ENCODE data around the gene KL.

KL gene

GRCh38 chr13:33016414-33017322 lies at the start of gene KL:
TSS of gene KL (plus strand) at chr13:33016423. CDS start at chr13:33016441, 18 bp downstream.
- no peak for DNase-seq (ENCODE audit: low spot score)

- DNase-seq (ENCODE audit: low spot score), result no peak
These were observed 48.5 kb upstream of the KL start for GRCh38 chr13:32967584-32968182.

- DNase-seq (ENCODE audit: low spot score), result no peak
These were observed 47.9 kb upstream of the KL start for GRCh38 chr13:32968316-32968715.

DNA sequence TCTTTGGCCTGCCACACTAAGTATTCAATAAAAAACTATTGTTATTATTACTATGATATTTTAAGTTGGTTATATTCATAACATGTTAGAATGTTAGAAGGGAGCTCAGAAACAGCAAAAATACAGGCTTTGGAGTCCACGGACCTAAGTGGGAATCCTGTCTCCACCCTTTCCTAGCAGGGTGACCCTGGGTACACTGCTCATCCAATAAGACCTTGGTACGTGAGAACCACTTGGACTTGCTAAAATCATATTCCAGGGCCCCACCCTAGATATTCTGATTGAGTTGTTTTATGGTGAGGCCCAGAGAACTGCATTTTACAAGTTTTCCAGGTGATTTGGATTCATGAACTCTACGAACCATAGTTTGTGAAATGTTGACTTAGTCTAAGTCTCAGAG lies 47.4 kb upstream of the KL start:
- no peak for DNase-seq (ENCODE audit: low spot score)

DNA sequence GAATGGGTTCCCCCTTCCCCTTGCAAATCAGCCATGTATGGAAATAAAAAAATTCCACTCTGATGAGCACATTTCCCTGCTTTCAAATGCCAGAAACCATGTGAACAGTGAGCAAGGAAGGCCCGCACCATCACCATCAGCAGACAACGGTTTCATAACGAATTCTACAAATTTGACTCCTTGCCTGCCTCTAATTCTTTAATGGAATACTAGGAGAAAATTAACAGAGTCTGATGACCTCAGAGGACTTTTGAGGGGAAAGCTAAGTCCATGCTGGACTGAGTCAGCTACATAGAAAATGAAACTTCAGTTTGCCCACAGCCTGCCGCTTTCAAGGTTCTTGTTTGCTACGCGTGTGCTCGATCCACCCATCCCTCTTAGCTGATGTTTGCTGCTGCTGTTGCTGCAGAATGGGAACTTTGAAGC lies 46.7 kb upstream of the KL start:
- no peak for DNase-seq (ENCODE audit: low spot score)

DNA sequence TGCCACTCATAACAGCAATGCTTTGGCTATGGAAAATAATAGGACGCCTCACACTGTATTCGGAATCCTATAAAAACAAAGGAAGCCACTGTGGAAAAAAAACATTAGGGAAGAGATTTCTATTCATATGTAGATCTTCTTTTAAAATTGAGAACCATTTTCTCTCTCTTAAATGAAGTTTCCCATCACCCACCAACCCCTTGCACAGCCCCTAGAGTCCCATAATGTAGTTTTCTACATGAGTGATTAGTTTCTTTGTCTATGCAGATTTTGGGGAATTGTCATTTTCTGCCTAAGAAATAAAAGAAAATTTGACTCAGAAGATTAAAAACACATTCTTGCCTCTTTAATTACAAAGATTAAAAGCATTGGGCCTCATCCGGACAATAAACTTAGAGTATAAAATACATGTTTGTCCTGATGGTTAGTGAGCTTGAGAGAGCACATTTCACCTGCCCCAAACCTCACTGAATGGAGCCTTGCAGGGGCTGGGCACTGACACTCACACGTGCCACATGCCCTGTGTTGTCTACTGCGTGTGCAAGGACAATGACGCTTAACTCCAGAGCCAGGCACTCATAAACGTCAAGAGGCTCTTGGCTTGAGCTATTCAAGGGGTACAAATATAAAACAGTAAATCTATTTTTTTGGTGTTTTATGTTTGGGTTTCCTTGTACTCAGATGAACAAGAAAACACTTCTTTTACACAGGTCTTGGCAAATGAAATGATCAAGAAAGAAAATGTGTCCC lies 40.0 kb upstream of the KL start:
- no peak for DNase-seq (ENCODE audit: low spot score)

GRCh38 chr13:32976912-32977311 lies 39.3 kb upstream of the KL start:
- DNase-seq (ENCODE audit: low spot score), result no peak

DNA sequence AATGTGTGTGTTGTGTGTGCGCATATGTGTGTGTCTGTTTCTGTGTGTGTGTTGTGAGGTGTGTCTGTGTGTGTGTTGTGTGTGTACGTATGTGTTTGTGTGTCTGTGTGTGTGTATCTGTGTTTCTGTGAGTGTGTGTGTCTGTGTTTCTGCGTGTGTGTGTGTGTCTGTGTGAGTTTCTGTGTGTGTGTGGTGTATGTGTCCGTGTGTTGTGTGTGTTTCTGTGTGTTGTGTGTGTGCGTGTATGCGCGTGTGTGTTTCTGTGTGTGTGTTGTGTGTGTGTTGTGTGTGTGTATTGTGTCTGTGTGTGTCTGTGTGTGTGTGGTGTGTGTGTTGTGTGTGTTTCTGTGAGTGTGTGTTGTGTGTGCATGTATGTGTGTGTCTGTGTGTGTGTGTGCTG lies 38.9 kb upstream of the KL start:
- DNase-seq (ENCODE audit: low spot score), result no peak

DNA sequence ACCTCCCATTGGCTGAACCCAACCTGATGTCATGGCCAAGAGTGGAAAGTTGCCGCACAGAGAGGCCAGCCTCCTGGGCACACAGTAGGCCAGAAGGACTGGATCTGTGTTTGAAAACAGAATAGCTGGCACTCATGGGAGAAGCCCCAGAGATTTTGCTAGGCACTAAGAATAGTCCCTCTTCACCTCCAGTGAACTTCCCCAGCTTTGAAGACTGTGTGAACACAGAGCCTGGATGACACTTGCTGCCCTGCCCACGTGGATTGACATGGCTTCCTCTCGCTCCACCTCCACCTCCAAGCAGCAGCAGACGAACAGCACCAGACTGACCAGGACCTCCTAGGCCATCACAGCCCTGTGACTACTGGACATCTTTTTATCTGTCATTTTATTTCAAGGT lies 37.9 kb upstream of the KL start:
- DNase-seq (ENCODE audit: low spot score), result no peak

GRCh38 chr13:32983058-32983457 lies 33.2 kb upstream of the KL start:
- DNase-seq (ENCODE audit: low spot score), result no peak

DNA sequence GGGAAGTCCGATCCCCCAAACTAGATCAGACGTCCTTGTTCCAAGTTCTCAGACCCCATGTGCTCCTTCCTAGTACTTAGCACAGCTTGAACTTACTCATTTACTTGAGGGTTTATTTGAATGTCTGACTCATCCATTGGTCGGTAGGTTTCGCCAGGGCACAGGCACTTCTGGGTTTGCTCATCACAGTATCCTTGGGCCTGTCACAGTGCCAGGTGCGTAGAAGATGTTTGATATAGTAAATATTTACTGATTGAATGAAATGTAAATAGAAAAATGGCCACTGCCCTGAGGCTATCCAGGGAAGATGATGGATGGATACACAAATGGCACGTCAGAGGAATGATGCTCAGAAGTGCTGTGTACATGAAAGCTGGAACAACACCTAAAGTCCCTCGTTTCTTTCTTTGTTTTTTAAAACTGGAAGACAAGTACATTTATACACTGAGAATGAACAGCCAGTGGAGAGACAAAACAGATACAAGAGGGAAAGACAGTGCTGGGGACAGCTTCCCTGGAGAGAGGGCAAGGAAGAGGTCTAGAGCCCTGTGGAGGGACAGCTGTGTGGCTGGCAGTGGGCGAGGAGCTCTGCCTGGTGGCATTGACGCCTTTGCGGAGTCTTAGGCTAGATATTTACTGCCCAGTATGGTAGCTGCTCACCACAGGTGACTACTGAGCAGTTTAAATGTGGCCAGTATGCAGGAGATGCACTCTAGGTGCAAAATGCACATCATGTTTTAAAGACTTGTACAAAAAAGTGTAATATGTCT lies 31.2 kb upstream of the KL start:
- DNase-seq (ENCODE audit: low spot score), result no peak

- no peak for DNase-seq (ENCODE audit: low spot score)
These were observed 29.7 kb upstream of the KL start for GRCh38 chr13:32986552-32986951.

DNA sequence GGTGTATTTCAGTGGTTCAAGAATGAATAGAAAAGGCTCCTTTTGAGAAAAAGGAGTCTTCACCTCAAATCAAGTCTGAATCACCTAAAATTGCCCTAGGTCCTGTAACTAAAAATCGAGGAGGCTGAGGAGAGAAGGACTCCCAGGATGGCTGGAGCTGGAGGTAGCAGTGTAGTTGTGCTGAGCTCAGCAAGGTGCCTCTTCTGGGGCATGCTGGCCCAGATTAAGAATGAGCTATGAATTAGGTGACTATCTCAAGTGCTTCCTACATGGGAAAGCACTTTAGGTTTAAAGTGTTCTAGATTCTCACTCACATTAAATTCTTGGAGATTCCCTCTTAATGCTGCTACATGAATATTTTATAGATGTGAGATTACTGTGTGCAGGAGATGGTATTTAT lies 28.8 kb upstream of the KL start:
- no peak for DNase-seq (ENCODE audit: low spot score)

DNA sequence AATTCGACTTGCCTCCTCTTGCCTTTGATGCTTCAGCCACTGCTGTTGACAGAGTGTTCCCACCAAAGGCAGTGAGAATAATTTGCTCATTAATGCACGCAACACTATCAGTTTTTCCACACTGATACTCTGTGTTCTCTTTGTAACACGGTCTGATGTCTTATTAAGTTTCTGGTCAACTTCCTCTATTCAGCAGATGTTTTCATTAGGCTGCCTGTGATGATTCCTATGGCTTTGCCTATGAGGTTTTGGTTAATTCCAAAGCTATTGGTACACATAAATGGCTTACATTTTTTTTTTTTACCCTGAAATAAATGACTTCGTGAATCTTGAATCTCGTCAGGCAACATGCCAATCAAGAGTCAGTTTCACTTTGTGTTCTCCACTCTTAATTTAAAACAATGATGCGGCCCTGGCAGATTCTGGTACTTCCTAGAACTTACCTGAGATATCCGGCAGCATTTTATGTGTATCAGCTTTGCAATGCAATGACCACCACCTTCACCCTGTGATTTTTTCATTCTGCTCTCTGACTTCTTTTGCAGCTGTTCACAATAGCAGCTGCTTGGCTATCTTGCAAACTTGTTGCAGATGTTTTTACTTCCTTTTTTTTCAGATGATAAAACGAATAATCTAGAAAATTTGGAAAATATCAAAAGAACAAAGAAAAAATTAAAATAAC lies 27.5 kb upstream of the KL start:
- no peak for DNase-seq (ENCODE audit: low spot score)

GRCh38 chr13:32989290-32989667 lies 26.9 kb upstream of the KL start:
- DNase-seq (ENCODE audit: low spot score), result no peak

DNA sequence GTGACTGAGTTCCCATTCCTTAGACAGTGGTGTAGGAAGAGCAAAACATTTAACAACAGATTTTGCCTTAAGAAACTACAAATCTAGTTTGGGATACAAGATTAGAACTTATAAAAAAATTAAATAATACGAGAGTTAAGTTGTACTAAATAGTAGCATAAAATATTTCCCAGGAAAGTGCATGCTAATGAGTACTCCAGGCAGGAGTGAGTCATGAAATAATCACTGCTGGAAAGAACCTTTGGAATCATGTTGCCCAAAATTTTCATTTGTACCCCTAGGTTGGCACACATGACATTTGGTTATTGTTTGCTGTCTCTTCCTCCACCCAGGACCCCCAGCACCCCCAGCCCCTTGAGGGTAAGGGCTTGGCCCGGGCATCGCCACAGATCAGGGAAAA lies 26.3 kb upstream of the KL start:
- DNase-seq (ENCODE audit: low spot score), result no peak

GRCh38 chr13:32993145-32993544 lies 23.1 kb upstream of the KL start:
- no peak for DNase-seq (ENCODE audit: low spot score)

- DNase-seq (ENCODE audit: low spot score), result no peak
These were observed 18.8 kb upstream of the KL start for GRCh38 chr13:32997399-32997798.

- DNase-seq (ENCODE audit: low spot score), result no peak
These were observed 17.3 kb upstream of the KL start for GRCh38 chr13:32998966-32999365.

- DNase-seq (ENCODE audit: low spot score), result no peak
These were observed 15.9 kb upstream of the KL start for GRCh38 chr13:33000365-33000764.

DNA sequence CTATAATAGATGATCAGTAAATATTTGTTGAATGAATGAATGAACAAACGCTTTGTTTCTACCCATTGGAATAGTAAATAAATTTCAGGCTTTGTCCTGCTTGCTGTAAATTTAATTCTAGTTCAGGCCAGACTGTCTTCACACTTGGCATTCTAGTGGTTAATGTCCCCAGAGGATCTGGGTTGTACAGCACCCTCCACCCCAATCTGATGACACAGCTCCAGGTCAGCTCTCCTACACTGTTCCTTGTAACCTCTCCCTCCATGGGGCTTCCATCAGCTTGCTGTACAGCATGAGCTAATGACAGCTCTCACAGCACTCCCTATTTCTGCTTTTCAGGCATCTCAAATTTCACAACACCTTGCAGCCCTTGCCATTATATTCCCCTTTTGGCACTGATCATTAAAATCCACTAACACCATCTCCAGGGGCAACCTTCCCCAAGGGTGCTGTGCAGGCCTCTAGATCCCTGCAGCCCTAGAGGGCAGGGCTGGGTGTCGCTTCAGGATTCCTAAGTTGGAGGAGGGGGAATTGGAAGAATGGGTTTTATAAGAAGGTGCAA lies 12.7 kb upstream of the KL start:
- DNase-seq (ENCODE audit: low spot score), result no peak
